Trophoblast cell (in vitro differentiated cells and primary cell): Measurements from ENCODE around the gene GIN1. TPM values are rescaled to one million over a fixed set of nuclear protein-coding genes. Genes with fewer than 3 reads are reported as not detected.

ENCODE experiments used
- DNase-seq, 2 donors: peaks; one replicate each; pipeline ENCODE4 v3.0.0-alpha.2; 2016
- H2AFZ ChIP-seq: 2 replicates; pipeline ENCODE4 v1.6.1; 2013; ENCODE audit warnings: low read length, moderate library complexity, mild to moderate bottlenecking; ENCODE audit not compliant: insufficient read depth, poor library complexity
- H2AK5ac ChIP-seq: 2 replicates; pipeline ENCODE4 v1.6.1; 2013; ENCODE audit warnings: mild to moderate bottlenecking, low read length
- H2BK120ac ChIP-seq: 2 replicates; pipeline ENCODE4 v1.6.1; 2013; ENCODE audit warnings: low read length, mild to moderate bottlenecking, moderate library complexity; ENCODE audit not compliant: insufficient read depth, poor library complexity
- H2BK12ac ChIP-seq: 2 replicates; pipeline ENCODE4 v1.6.1; 2013; ENCODE audit warnings: mild to moderate bottlenecking, low read length, moderate library complexity
- H2BK5ac ChIP-seq: 2 replicates; pipeline ENCODE4 v1.6.1; 2013; ENCODE audit warnings: low read length, low read depth, moderate library complexity, mild to moderate bottlenecking; ENCODE audit not compliant: poor library complexity
- H3K14ac ChIP-seq: 2 replicates; pipeline ENCODE4 v1.6.1; 2013; ENCODE audit warnings: mild to moderate bottlenecking, low read length
- H3K18ac ChIP-seq: 2 replicates; pipeline ENCODE4 v1.6.1; 2013; ENCODE audit warnings: mild to moderate bottlenecking, low read length
- H3K23ac ChIP-seq: 2 replicates; pipeline ENCODE4 v1.6.1; 2013; ENCODE audit warnings: low read length
- H3K27ac ChIP-seq: 2 replicates; pipeline ENCODE4 v1.5.1; 2013; ENCODE audit warnings: low read depth, mild to moderate bottlenecking, inconsistent platforms, low read length, moderate library complexity
- H3K27me3 ChIP-seq: 2 replicates; pipeline ENCODE4 v1.6.1; 2013; ENCODE audit warnings: inconsistent platforms, mild to moderate bottlenecking, low read length, moderate library complexity; ENCODE audit not compliant: insufficient read depth
- H3K36me3 ChIP-seq, 2 experiments: 1 replicate in 1 of 2; 2 replicates in 1 of 2; pipeline ENCODE4 v1.6.1; 2013; ENCODE audit warnings: low read length in 2 of 2, mild to moderate bottlenecking in 2 of 2, moderate library complexity in 1 of 2; ENCODE audit not compliant: insufficient read depth in 2 of 2, control insufficient read depth in 1 of 2
- H3K4ac ChIP-seq: 2 replicates; pipeline ENCODE4 v1.6.1; 2013; ENCODE audit warnings: low read depth, mild to moderate bottlenecking, low read length, moderate library complexity
- H3K4me1 ChIP-seq, 2 experiments: 1 replicate in 1 of 2; 2 replicates in 1 of 2; pipeline ENCODE4 v1.6.1; 2013; ENCODE audit warnings: low read length in 2 of 2, mild to moderate bottlenecking in 2 of 2, moderate library complexity in 1 of 2; ENCODE audit not compliant: insufficient read depth in 2 of 2, control insufficient read depth in 1 of 2
- H3K4me2 ChIP-seq: 2 replicates; pipeline ENCODE4 v1.6.1; 2013; ENCODE audit warnings: inconsistent platforms, mild to moderate bottlenecking, low read length, moderate library complexity
- H3K4me3 ChIP-seq: 2 replicates; pipeline ENCODE4 v1.5.1; 2013; ENCODE audit warnings: mild to moderate bottlenecking, low read depth, low read length, inconsistent platforms
- H3K79me1 ChIP-seq: one replicate; pipeline ENCODE4 v1.6.1; 2013; ENCODE audit warnings: low read length
- H3K79me2 ChIP-seq: 2 replicates; pipeline ENCODE4 v1.6.1; 2013; ENCODE audit warnings: low read length, mild to moderate bottlenecking; ENCODE audit not compliant: control insufficient read depth, insufficient read depth, poor library complexity
- H3K9ac ChIP-seq: 2 replicates; pipeline ENCODE4 v1.6.1; 2013; ENCODE audit warnings: mild to moderate bottlenecking, low read length
- H3K9me3 ChIP-seq: 2 replicates; pipeline ENCODE4 v1.6.1; 2013; ENCODE audit warnings: low read depth, mild to moderate bottlenecking, control low read depth, inconsistent platforms, low read length; ENCODE audit not compliant: insufficient read depth
- H4K12ac ChIP-seq: 2 replicates; pipeline ENCODE4 v1.6.1; 2013; ENCODE audit warnings: low read depth, mild to moderate bottlenecking, low read length, moderate library complexity
- H4K8ac ChIP-seq: 2 replicates; pipeline ENCODE4 v1.6.1; 2013; ENCODE audit warnings: low read depth, mild to moderate bottlenecking, low read length, moderate library complexity
- H4K91ac ChIP-seq: one replicate; pipeline ENCODE4 v1.6.1; 2013; ENCODE audit warnings: low read depth, mild to moderate bottlenecking, low read length, moderate library complexity
- WGBS: extraction: QIAGEN DNeasy Blood & Tissue Kit; methylation state at CpG from one replicate; pipeline ENCODE4 v1.1.7; 2013; ENCODE audit warnings: missing lambda C conversion rate; ENCODE audit not compliant: insufficient read length, insufficient coverage; ENCODE audit errors: extremely low coverage; 5-methylcytosine and 5-hydroxymethylcytosine counted together
- polyA plus RNA-seq: library from polyadenylated mRNA; stranded (reverse); fragments of 200-250 nt; gene quantifications from 2 replicates; pipeline ENCODE4 v1.2.3, GENCODE V29; 2013

Gene GIN1, protein sequence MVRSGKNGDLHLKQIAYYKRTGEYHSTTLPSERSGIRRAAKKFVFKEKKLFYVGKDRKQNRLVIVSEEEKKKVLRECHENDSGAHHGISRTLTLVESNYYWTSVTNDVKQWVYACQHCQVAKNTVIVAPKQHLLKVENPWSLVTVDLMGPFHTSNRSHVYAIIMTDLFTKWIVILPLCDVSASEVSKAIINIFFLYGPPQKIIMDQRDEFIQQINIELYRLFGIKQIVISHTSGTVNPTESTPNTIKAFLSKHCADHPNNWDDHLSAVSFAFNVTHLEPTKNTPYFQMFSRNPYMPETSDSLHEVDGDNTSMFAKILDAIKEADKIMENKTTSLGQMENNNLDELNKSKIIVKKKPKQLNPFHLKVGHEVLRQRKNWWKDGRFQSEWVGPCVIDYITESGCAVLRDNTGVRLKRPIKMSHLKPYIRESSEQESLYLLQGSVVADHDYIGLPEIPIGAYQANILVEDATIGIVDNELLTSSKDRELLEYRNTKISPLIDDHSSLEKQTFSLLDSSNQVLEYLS
- 4.5 TPM in 2 replicates for polyA plus RNA-seq

DNA sequence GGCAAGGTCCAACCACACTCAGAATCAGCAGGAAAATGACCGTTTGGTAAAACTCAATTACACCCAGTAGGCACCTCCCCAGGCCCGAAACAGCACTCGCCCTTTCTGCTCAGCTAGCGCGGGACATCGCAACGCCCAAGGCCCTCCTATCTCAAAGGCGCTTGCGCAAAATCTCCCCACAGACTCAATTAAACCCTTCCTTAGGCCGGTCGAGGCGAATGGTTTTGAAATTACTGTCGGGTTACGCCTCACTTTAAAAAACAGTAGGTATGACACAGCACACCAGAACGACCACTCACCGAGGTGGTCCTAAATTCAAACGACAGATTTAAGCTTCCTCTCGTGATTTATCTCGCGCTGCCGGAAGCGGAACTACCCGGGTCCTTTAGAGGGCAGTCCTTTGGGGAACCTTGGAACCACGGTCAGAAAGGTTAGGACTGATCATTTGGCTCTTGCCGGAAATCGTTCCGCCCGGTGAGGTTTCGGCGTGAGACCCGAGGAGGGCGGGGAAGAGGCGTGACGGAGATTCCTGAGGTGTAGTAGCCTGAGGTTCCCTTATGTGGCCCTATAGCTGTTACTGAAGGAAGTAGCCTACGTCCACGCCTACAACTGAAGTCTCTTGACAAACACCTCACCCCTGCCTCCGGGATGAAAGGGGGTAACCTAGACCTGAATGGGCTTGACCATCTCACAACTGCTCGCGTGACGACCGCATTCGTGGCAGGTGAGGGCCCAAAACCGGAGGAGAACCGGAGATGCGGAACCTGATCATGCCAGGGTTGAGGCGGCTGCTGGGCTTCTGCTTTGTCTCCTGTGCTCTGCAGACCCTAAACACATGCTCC is at the start of gene GIN1, which contains the start of gene PPIP5K2:
GIN1 (minus strand) TSS at position 374 of the 842 bp plus-strand sequence. CDS start 11,431 bp downstream, outside the sequence.
PPIP5K2 (plus strand) TSS at position 537 of the 842 bp plus-strand sequence. CDS start 9,289 bp downstream, outside the sequence.
- no CpG with 5 or more reads among the region's 46 CpGs for WGBS
- H3K36me3 ChIP-seq, result no peaks in the 10 kb centered on the region
- peak within 1 kb of the TSS; percentile 93 for H3K4ac ChIP-seq
- peaks cover 11% of the 10 kb centered on the region for H3K79me2 ChIP-seq
- peak within 1 kb of the TSS; percentile 95 for H3K4me3 ChIP-seq
- H3K9me3 ChIP-seq, result no peaks in the 10 kb centered on the region
- peak within 1 kb of the TSS; percentile 91 for H4K91ac ChIP-seq
- peak within 1 kb of the TSS; percentile 83 for H2BK120ac ChIP-seq
- peak within 1 kb of the TSS; percentile 98 for H4K8ac ChIP-seq
- H3K23ac ChIP-seq, result peak within 1 kb of the TSS; percentile 55
- no peaks in the 10 kb centered on the region for H3K27me3 ChIP-seq
- peak within 1 kb of the TSS; percentile 98 for H2BK5ac ChIP-seq
- peak within 1 kb of the TSS; percentile 95 for H3K4me2 ChIP-seq
- H3K27ac ChIP-seq, result peak within 1 kb of the TSS; percentile 98
- peaks cover 0 to 2% of the 10 kb centered on the region in 2 experiments for H3K4me1 ChIP-seq
- peak within 1 kb of the TSS; percentile 93 for H2AFZ ChIP-seq
- peaks cover 9% of the 10 kb centered on the region for H3K79me1 ChIP-seq
- H3K18ac ChIP-seq, result peak within 1 kb of the TSS; percentile 96
- H4K12ac ChIP-seq, result peak within 1 kb of the TSS; percentile 94
- peak; percentile 98 to 99 for DNase-seq
- peak within 1 kb of the TSS; percentile 82 for H3K9ac ChIP-seq
- peak within 1 kb of the TSS; percentile 92 for H3K14ac ChIP-seq
- peak within 1 kb of the TSS; percentile 92 for H2AK5ac ChIP-seq
- no peak within 1 kb of the TSS for H2BK12ac ChIP-seq

DNA sequence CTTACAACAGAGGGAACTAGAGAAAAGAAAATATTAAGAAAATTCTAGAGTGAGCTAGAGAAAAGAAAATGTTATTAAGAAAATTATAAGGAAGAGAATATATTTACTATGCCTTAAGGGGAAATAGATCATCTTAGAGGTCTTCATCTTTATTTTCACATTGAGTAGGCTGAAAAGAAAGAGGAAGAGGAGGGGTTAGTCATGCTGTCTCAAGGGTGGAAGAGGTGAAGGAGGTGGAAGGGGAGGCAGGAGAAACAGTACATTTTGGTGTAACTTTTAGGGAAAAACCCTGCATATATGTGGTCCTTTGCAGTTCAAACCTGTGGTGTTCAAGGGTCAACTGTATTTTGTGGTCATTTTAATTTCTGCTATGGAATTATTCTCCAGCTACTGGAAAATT is 46.8 kb upstream of the GIN1 start:
- Histone ChIP-seq H4K91ac (no peak overlapping the region), H4K8ac (no peak overlapping the region), H3K36me3 (peaks cover 0 to 4% of the 10 kb centered on the region in 2 experiments), H3K27ac (no peak overlapping the region), H2BK120ac (no peak overlapping the region), H3K9me3 (no peaks in the 10 kb centered on the region), H3K4me1 (no peaks in the 10 kb centered on the region), H2AFZ (no peak overlapping the region), H3K9ac (no peak overlapping the region), H2BK12ac (no peak overlapping the region), H3K79me2 (no peaks in the 10 kb centered on the region), H3K4ac (no peak overlapping the region), H3K4me2 (no peak overlapping the region), H3K27me3 (no peaks in the 10 kb centered on the region), H3K23ac (no peak overlapping the region), H3K79me1 (no peaks in the 10 kb centered on the region), H4K12ac (no peak overlapping the region), H3K14ac (no peak overlapping the region), H3K18ac (no peak overlapping the region), H3K4me3 (no peak overlapping the region), H2AK5ac (no peak overlapping the region), H2BK5ac (no peak overlapping the region)
- no peak for DNase-seq

DNA sequence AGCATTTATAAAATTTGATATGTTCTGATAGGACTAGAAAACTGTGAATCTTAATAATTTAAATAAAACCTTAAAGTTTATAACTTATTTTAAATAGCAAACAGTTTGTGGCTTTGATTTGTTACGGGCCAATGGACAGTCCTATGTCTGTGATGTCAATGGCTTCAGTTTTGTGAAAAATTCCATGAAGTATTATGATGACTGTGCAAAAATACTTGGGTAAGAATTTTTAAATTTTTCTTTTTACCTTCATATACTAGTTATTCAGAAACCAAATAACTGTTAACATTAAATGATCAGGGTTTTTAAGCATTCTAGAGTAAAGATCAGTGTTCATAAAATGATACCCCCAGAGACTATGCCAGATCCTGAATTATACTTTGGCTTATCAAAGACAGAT is 31.2 kb upstream of the GIN1 start:
- Histone ChIP-seq H3K9ac (no peak overlapping the region), H2BK12ac (no peak overlapping the region), H2AFZ (no peak overlapping the region), H3K79me1 (no peaks in the 10 kb centered on the region), H3K36me3 (peaks cover 0 to 3% of the 10 kb centered on the region in 2 experiments), H3K27me3 (no peaks in the 10 kb centered on the region), H3K27ac (no peak overlapping the region), H3K4me3 (no peak overlapping the region), H3K18ac (no peak overlapping the region), H3K4me2 (no peak overlapping the region), H3K9me3 (no peaks in the 10 kb centered on the region), H3K4me1 (no peaks in the 10 kb centered on the region), H3K79me2 (no peaks in the 10 kb centered on the region), H2AK5ac (no peak overlapping the region), H2BK120ac (no peak overlapping the region), H3K4ac (no peak overlapping the region), H4K8ac (no peak overlapping the region), H3K23ac (no peak overlapping the region), H4K91ac (no peak overlapping the region), H3K14ac (no peak overlapping the region), H4K12ac (no peak overlapping the region), H2BK5ac (no peak overlapping the region)
- WGBS, result no CpG with 5 or more reads among the region's 1 CpG
- no peak for DNase-seq

DNA sequence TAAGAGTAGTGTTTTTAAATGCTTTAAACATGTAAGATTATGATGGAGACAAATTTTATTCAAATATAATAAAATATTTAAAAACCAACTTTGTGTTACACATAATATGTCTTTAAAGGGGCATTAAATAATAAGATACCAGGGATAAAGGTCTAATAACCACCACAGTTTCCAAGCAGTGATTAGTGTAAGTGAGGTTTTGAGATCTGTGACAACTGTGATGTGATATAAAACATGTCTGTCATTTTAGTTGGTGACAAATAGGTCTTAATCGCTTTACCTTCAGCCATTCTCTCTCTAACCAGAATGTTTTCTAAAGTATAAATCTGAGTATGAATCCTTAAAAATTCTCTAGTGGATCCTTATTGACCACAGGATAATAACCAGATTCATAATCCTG is 28.3 kb upstream of the GIN1 start:
- H4K8ac ChIP-seq, result no peak overlapping the region
- H4K12ac ChIP-seq, result no peak overlapping the region
- peaks cover under 1 to 3% of the 10 kb centered on the region in 2 experiments for H3K36me3 ChIP-seq
- H3K27me3 ChIP-seq, result no peaks in the 10 kb centered on the region
- no peak overlapping the region for H3K9ac ChIP-seq
- no peak overlapping the region for H3K18ac ChIP-seq
- no peak overlapping the region for H2BK120ac ChIP-seq
- no peak overlapping the region for H3K14ac ChIP-seq
- H2AFZ ChIP-seq, result no peak overlapping the region
- H3K79me2 ChIP-seq, result no peaks in the 10 kb centered on the region
- H4K91ac ChIP-seq, result no peak overlapping the region
- no peak overlapping the region for H2BK5ac ChIP-seq
- no peak overlapping the region for H3K4me3 ChIP-seq
- no peak overlapping the region for H2BK12ac ChIP-seq
- no peak overlapping the region for H3K27ac ChIP-seq
- no peak overlapping the region for H3K23ac ChIP-seq
- H3K79me1 ChIP-seq, result no peaks in the 10 kb centered on the region
- no peaks in the 10 kb centered on the region for H3K9me3 ChIP-seq
- no peak for DNase-seq
- no peak overlapping the region for H2AK5ac ChIP-seq
- no peak overlapping the region for H3K4me2 ChIP-seq
- no peak overlapping the region for H3K4ac ChIP-seq
- H3K4me1 ChIP-seq, result no peaks in the 10 kb centered on the region
- WGBS, result no CpG with 5 or more reads among the region's 1 CpG
